Measurements from ENCODE around the gene TCP11L1. TPM values are rescaled to one million over a fixed set of nuclear protein-coding genes. Genes with fewer than 3 reads are reported as not detected.
"Not testable (repeated sequence)": the region's sequence is repeated elsewhere in the genome, so short reads cannot be mapped to it uniquely, and the experiment has no call there.

Gene TCP11L1
- total RNA-seq, 1 donor from 2014 or later, result 42.0 TPM

GRCh38 chr11:33045551-33046255 lies 6.3 kb downstream of the TCP11L1 start:
- H3K36me3 Mint-ChIP-seq (ENCODE audit: unreplicated experiment), result peaks cover 5% of the 10 kb centered on the region

DNA sequence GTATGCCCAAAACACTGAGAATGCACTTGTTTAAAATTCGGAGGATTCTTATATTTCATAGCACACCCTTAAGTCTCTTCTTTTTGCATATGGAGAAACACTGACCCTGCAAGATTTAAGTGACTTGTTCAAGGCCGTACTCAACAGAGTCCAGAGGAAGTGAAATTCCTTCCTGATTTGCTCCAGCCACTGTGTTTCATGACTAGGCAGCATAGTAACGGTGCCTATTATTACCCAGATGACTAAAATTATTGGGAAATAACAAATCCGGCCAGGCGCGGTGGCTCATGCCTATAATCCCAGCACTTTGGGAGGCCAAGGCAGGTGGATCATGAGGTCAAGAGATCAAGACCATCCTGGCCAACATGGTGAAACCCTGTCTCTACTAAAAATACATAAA lies 9.3 kb downstream of the TCP11L1 start:
- not testable (repeated sequence) for H3K36me3 Mint-ChIP-seq (ENCODE audit: unreplicated experiment); H3K4me1 Mint-ChIP-seq (ENCODE audit: low read depth, unreplicated experiment); DNase-seq; H3K9me3 Mint-ChIP-seq (ENCODE audit: unreplicated experiment); H3K27me3 Mint-ChIP-seq (ENCODE audit: unreplicated experiment); H3K4me3 Mint-ChIP-seq (ENCODE audit: unreplicated experiment); H3K27ac Mint-ChIP-seq (ENCODE audit: unreplicated experiment)

More at GRCh38 chr11:33045551-33046255, 6.3 kb downstream of the TCP11L1 start:
- peaks cover 2% of the 10 kb centered on the region for H3K27me3 Mint-ChIP-seq (ENCODE audit: unreplicated experiment)
- peaks cover 5% of the 10 kb centered on the region for H3K9me3 Mint-ChIP-seq (ENCODE audit: unreplicated experiment)
- no peak overlapping the region for H3K27ac Mint-ChIP-seq (ENCODE audit: unreplicated experiment)
- TF ChIP-seq, protein P1, sequence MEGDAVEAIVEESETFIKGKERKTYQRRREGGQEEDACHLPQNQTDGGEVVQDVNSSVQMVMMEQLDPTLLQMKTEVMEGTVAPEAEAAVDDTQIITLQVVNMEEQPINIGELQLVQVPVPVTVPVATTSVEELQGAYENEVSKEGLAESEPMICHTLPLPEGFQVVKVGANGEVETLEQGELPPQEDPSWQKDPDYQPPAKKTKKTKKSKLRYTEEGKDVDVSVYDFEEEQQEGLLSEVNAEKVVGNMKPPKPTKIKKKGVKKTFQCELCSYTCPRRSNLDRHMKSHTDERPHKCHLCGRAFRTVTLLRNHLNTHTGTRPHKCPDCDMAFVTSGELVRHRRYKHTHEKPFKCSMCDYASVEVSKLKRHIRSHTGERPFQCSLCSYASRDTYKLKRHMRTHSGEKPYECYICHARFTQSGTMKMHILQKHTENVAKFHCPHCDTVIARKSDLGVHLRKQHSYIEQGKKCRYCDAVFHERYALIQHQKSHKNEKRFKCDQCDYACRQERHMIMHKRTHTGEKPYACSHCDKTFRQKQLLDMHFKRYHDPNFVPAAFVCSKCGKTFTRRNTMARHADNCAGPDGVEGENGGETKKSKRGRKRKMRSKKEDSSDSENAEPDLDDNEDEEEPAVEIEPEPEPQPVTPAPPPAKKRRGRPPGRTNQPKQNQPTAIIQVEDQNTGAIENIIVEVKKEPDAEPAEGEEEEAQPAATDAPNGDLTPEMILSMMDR (IDR thresholded peaks at IDR 0.05; ENCODE audit: partially characterized antibody, unreplicated experiment), result no peak
- no peak overlapping the region for H3K4me3 Mint-ChIP-seq (ENCODE audit: unreplicated experiment)
- peaks cover 4% of the 10 kb centered on the region for H3K4me1 Mint-ChIP-seq (ENCODE audit: low read depth, unreplicated experiment)
- no peak for DNase-seq

- H3K4me3 Mint-ChIP-seq (ENCODE audit: unreplicated experiment); DNase-seq; H3K27me3 Mint-ChIP-seq (ENCODE audit: unreplicated experiment); H3K36me3 Mint-ChIP-seq (ENCODE audit: unreplicated experiment); H3K27ac Mint-ChIP-seq (ENCODE audit: unreplicated experiment); H3K9me3 Mint-ChIP-seq (ENCODE audit: unreplicated experiment); H3K4me1 Mint-ChIP-seq (ENCODE audit: low read depth, unreplicated experiment): not testable (repeated sequence)
These were observed 10.4 kb downstream of the TCP11L1 start for GRCh38 chr11:33049565-33050408.

GRCh38 chr11:33052231-33052630 lies 12.9 kb downstream of the TCP11L1 start:
- TF ChIP-seq, protein P1 (IDR thresholded peaks at IDR 0.05; ENCODE audit: partially characterized antibody, unreplicated experiment), result no peak
- Mint-ChIP-seq H3K27me3 (ENCODE audit: unreplicated experiment) (peaks cover 2% of the 10 kb centered on the region), H3K27ac (ENCODE audit: unreplicated experiment) (no peak overlapping the region), H3K36me3 (ENCODE audit: unreplicated experiment) (no peaks in the 10 kb centered on the region), H3K4me1 (ENCODE audit: low read depth, unreplicated experiment) (no peaks in the 10 kb centered on the region), H3K4me3 (ENCODE audit: unreplicated experiment) (no peak overlapping the region), H3K9me3 (ENCODE audit: unreplicated experiment) (no peaks in the 10 kb centered on the region)
- DNase-seq, result no peak

- Mint-ChIP-seq H3K4me1 (ENCODE audit: low read depth, unreplicated experiment) (no peaks in the 10 kb centered on the region), H3K27ac (ENCODE audit: unreplicated experiment) (no peak overlapping the region), H3K4me3 (ENCODE audit: unreplicated experiment) (no peak overlapping the region), H3K9me3 (ENCODE audit: unreplicated experiment) (peaks cover 2% of the 10 kb centered on the region), H3K36me3 (ENCODE audit: unreplicated experiment) (no peaks in the 10 kb centered on the region), H3K27me3 (ENCODE audit: unreplicated experiment) (peaks cover 6% of the 10 kb centered on the region)
- DNase-seq, result no peak
- TF ChIP-seq, protein P1 (IDR thresholded peaks at IDR 0.05; ENCODE audit: partially characterized antibody, unreplicated experiment), result no peak
These were observed 16.0 kb downstream of the TCP11L1 start for GRCh38 chr11:33055375-33055774.

DNA sequence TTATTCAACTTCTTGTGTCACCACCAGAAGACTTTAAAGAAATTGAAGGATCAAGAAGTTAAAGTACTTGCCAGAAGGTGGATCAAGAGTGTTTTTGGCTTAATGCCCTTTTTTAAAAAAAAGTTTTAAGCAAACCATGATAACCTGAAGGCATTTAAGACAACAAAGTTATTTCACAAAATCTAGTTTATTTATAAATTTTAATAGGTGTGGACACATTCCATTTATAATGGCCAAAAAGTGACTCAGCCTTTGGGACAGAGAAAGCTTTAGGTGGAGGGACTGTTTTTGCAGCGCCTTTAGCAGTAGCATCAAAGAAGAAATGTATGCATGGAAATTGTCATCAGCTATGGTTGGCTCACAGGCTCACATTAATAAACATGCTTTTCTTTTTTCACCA lies 17.9 kb downstream of the TCP11L1 start:
- H3K4me3 Mint-ChIP-seq (ENCODE audit: unreplicated experiment), result no peak overlapping the region
- H3K27me3 Mint-ChIP-seq (ENCODE audit: unreplicated experiment), result peaks cover 6% of the 10 kb centered on the region
- TF ChIP-seq, protein P1 (IDR thresholded peaks at IDR 0.05; ENCODE audit: partially characterized antibody, unreplicated experiment), result no peak
- H3K27ac Mint-ChIP-seq (ENCODE audit: unreplicated experiment), result no peak overlapping the region
- no peaks in the 10 kb centered on the region for H3K36me3 Mint-ChIP-seq (ENCODE audit: unreplicated experiment)
- DNase-seq, result no peak
- peaks cover 2% of the 10 kb centered on the region for H3K9me3 Mint-ChIP-seq (ENCODE audit: unreplicated experiment)
- H3K4me1 Mint-ChIP-seq (ENCODE audit: low read depth, unreplicated experiment), result no peaks in the 10 kb centered on the region

Measured in glutamatergic neuron (in vitro differentiated cells).